GM10266 (cell line): ENCODE results near the gene YEATS2.
"Not testable (repeated sequence)": the region's sequence is repeated elsewhere in the genome, so short reads cannot be mapped to it uniquely, and the experiment has no call there.

ENCODE experiments used
- DNase-seq: peaks from one replicate; pipeline ENCODE4 v3.0.0; 2012; ENCODE audit errors: extremely low spot score
- TF ChIP-seq, protein P1 (sequence below): IDR thresholded peaks from 2 replicates; pipeline ENCODE4 v1.5.1; 2012; ENCODE audit warnings: mild to moderate bottlenecking, low read depth; ENCODE audit not compliant: control insufficient read depth, insufficient read depth; ENCODE audit errors: missing control alignments

Gene YEATS2

DNA sequence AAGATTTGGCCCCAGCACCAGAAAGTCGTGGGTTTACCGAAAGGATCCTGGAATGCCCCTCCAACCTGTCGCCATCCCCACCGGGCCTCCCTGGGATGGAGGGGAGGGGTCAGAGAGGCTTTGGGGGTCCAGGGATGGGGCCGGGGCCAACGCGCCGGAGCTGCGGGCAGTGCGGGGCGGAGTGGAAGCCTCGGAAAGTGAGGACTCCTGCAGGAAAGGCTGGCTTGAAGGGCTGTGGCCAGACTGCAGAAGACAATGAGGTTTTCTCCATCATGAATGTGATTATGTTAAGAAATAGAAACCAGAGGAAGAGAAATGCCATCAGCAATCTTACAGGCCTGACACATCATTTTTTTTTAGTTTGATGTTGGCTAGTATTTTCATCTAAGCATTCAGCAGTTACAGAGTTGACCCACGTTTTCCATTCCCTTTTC is 738 bp downstream of the YEATS2 start:
- DNase-seq, result peak; percentile 76

DNA sequence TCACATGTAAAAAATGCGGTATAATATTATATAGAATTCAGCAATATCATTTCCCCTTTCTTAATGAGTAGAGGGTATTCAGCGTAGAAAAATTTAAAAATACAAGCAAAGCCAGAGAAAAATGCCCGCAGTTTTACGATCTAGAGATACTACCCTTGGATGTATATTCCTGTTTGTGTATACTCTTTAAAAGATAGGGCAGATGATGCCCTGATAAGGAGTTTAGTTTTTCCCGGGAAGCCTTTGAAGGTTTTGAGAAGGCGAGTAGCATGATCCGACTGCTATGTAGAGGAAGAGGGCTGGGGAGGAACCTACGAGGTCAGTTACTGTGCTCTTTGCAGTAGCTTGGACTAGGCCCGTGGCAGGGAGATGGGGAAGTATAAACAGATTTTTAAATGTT is 1.2 kb downstream of the YEATS2 start:
- peak; percentile 58 for DNase-seq
- TF ChIP-seq, protein P1, sequence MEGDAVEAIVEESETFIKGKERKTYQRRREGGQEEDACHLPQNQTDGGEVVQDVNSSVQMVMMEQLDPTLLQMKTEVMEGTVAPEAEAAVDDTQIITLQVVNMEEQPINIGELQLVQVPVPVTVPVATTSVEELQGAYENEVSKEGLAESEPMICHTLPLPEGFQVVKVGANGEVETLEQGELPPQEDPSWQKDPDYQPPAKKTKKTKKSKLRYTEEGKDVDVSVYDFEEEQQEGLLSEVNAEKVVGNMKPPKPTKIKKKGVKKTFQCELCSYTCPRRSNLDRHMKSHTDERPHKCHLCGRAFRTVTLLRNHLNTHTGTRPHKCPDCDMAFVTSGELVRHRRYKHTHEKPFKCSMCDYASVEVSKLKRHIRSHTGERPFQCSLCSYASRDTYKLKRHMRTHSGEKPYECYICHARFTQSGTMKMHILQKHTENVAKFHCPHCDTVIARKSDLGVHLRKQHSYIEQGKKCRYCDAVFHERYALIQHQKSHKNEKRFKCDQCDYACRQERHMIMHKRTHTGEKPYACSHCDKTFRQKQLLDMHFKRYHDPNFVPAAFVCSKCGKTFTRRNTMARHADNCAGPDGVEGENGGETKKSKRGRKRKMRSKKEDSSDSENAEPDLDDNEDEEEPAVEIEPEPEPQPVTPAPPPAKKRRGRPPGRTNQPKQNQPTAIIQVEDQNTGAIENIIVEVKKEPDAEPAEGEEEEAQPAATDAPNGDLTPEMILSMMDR, result no peak

More for the DNA sequence above, 738 bp downstream of the YEATS2 start:
- TF ChIP-seq, protein P1, result no peak

DNA sequence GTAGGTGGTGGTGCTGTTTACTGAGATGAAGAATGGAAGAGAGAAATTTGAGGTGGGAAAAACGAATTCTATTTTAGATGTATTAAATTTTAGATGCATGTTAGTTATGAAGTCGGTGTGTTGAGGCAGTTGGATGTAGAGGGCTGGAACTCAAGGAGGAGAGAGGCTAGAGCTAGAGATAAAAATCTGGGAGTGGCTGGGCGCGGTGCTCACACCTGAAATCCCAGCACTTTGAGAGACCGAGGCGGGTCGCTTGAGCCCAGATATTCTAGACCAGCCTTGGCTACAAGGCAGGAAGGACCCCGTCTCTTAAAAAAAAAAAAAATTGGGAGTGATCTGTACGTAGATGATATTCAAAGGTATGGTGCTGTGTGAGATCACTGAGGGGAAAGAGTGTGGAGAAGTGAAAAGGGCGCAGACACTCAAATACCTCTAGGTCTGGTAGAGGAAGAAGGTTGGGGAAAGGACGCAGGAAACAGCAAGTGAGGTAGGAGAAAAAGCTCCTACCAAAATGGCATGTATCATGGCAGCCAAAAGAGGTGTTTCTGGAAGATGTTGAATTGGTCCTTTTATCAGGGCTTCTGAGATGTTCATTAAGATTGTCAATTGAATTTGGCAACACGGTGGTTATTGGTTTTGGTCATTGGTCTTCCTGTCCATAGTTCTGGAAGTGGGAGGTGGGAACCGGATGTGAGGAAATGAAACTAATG is 1.8 kb downstream of the YEATS2 start:
- DNase-seq, result peak; percentile 59
- TF ChIP-seq, protein P1, result no peak

DNA sequence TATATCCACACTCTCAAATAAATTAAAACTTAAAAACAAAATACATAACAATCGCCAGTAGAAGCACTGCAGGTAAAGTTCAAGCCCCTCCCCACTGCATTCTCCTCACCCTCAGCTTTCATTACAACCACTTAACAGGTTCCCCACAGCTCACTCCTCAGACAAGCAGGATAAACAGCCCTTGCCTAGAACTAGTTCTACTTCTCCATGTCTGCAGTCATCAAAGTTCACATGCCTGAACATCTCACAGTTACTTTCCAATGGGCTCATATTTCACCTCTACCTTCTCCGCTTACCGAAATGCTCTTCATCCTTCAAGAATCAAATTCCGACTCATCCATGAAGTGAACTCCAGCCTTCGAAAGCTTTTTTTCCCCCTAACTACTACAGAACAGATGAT is 4.1 kb downstream of the YEATS2 start:
- DNase-seq, result no peak
- TF ChIP-seq, protein P1, result no peak

DNA sequence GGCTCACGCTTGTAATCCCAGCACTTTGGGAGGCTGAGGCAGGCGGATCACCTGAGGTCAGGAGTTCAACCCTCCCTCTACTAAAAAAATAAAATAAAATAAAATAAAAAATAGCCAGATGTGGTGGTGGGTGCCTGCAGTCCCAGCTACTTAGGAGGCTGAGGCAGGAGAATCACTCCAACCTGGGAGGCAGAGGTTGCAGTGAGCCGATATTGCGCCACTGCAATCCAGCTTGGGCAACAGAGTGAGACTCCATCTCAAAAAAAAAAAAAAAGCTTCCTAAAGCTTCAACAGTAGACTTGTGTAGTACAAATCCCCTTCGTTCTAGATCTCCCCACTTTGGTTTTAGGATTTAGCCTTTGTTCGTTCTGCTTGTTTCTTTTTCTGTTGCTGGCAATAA is 6.3 kb downstream of the YEATS2 start:
- not testable (repeated sequence) for DNase-seq

DNA sequence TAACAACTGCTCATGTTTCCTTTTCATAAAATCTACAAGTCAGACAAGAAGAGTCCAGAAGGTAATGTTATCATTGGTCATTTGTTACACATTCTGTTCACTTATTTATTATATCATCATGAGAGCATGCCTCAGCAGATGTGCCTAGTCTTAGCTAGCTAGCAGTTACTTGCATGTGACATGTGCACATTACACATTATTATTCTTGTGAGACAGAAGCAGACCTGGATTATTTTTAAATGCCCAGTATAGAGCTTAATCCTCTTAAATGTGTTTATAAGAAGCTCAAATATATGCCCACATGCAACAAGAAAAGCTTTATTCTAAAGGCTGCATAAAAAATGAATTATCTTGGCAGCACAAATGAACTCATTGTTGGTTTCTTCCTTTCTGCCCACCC is 12.6 kb downstream of the YEATS2 start:
- DNase-seq, result no peak
- TF ChIP-seq, protein P1, result no peak

DNA sequence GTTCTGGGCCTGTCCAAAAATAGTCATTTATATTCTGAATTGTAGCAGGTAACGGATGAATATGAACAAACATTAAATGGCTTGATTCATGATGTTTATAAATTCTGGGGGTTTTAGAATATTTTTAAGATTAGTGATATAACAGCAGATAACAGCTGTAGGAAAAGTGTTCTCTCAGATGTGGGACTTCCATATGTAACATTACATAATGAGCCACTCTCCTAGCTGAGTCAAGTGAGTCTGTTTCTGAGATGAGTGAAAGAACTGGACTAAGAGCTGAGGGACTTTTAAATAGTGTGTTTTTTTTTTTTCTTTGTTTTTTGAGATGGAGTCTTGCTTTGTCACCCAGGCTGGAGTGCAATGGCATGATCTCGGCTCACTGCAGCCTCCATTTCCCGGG is 13.9 kb downstream of the YEATS2 start:
- TF ChIP-seq, protein P1, result no peak
- no peak for DNase-seq

DNA sequence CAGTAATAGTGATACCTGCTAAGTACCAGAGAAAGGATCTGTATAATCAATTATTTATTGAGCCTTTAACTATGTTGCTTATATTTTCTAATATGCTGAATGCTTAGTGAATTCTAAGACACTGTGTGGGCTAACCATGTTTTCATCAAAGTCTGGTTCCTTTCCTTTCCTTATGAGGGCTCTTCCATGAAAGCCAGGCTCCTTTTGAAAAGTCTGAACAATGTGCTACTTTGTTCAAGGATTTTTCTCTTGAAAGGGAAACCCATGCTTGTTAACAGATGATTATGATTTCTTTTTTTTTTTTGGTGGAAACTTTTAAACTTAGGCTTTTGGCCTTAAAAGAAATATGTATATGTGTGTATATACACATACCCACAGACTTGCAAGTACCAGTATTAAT is 17.0 kb downstream of the YEATS2 start:
- no peak for DNase-seq
- TF ChIP-seq, protein P1, result no peak
